Suprapubic skin (tissue), 4 donors: Measurements from ENCODE around the gene OR2L8. TPM values are rescaled to one million over a fixed set of nuclear protein-coding genes. Genes with fewer than 3 reads are reported as not detected.
"Not testable (repeated sequence)": the region's sequence is repeated elsewhere in the genome, so short reads cannot be mapped to it uniquely, and the experiment has no call there.

Experiments used
- DNase-seq, 2 donors: peaks; one replicate each; pipeline ENCODE4 v3.0.0-alpha.2; 2019; ENCODE audit warnings: low spot score in 2 of 2
- H3K27ac ChIP-seq: fragments of 200-600 bp; sonication (generic); one replicate; pipeline ENCODE4 v1.5.1; 2019
- H3K27me3 ChIP-seq: fragments of 200-600 bp; sonication (generic); one replicate; pipeline ENCODE4 v1.5.1; 2019
- H3K36me3 ChIP-seq: fragments of 200-600 bp; sonication (generic); one replicate; pipeline ENCODE4 v1.5.1; 2019
- H3K4me1 ChIP-seq: fragments of 200-600 bp; sonication (generic); one replicate; pipeline ENCODE4 v1.5.1; 2019
- H3K4me3 ChIP-seq: fragments of 200-600 bp; sonication (generic); one replicate; pipeline ENCODE4 v1.5.1; 2019; ENCODE audit warnings: mild to moderate bottlenecking
- H3K9me3 ChIP-seq: fragments of 200-600 bp; sonication (generic); one replicate; pipeline ENCODE4 v1.5.1; 2019
- CTCF ChIP-seq, 2 donors: fragments of 200-600 bp in 1 of 2; fragments of 450-650 bp in 1 of 2; sonication (generic) in 1 of 2; IDR thresholded peaks; one replicate each; pipeline ENCODE4 v1.5.1; 2016 to 2019; ENCODE audit warnings: antibody characterized with exemption in 2 of 2, mild to moderate bottlenecking in 1 of 2, moderate library complexity in 1 of 2
- EP300 ChIP-seq: sonication (generic); formaldehyde crosslinking; IDR thresholded peaks from one replicate; pipeline ENCODE4 v1.6.1; 2017; ENCODE audit warnings: antibody characterized with exemption
- POLR2A ChIP-seq, 2 donors: fragments of 450-650 bp; IDR thresholded peaks; one replicate each; pipeline ENCODE4 v1.6.1; 2017; ENCODE audit warnings: antibody characterized with exemption in 2 of 2, mild to moderate bottlenecking in 2 of 2, moderate library complexity in 2 of 2
- POLR2AphosphoS5 ChIP-seq, 3 donors: sonication (generic); formaldehyde crosslinking; IDR thresholded peaks; one replicate each; pipeline ENCODE4 v1.6.1; 2017; ENCODE audit warnings: antibody characterized with exemption in 3 of 3
- WGBS: methylation state at CpG from one replicate; pipeline ENCODE4 v1.1.5; 2018; 5-methylcytosine and 5-hydroxymethylcytosine counted together
- total RNA-seq, 4 donors: library from RNA; depleted of rRNA; stranded (reverse); fragments of >200 nt; gene quantifications; one replicate each; pipeline ENCODE4 v1.1.0, GENCODE V29; 2016

OR2L8 gene
- total RNA-seq, 4 donors from 2014 or later = 0.97 TPM; not detected in 3

GRCh38 chr1:247924868-247925267 lies 23.8 kb upstream of the OR2L8 start, which contains the start of gene OR2AJ1:
Gene OR2AJ1 (plus strand): TSS chr1:247924889. CDS start chr1:247933769, 8,880 bp downstream.
- no peak for DNase-seq
- H3K27ac ChIP-seq = no peak within 1 kb of the TSS
- 89% methylated on average over 9 of the region's 9 CpGs for WGBS
- H3K4me1 ChIP-seq = no peaks in the 10 kb centered on the region
- no peaks in the 10 kb centered on the region for H3K9me3 ChIP-seq
- H3K36me3 ChIP-seq = no peaks in the 10 kb centered on the region
- no peaks in the 10 kb centered on the region for H3K27me3 ChIP-seq
- TF ChIP-seq EP300 (no peak), CTCF (IDR thresholded peaks at IDR 0.05) (no peak), POLR2A (IDR thresholded peaks at IDR 0.05) (no peak), POLR2AphosphoS5 (IDR thresholded peaks at IDR 0.05) (no peak)
- H3K4me3 ChIP-seq = no peak within 1 kb of the TSS

- WGBS = 96% methylated on average over 8 of the region's 8 CpGs
- no peak for TF ChIP-seq POLR2A (IDR thresholded peaks at IDR 0.05)
- TF ChIP-seq POLR2AphosphoS5 (IDR thresholded peaks at IDR 0.05) = no peak
- TF ChIP-seq EP300 = no peak
- no peak for TF ChIP-seq CTCF (IDR thresholded peaks at IDR 0.05)
- no peaks in the 10 kb centered on the region for H3K4me1 ChIP-seq
These were observed 14.7 kb upstream of the OR2L8 start for GRCh38 chr1:247933989-247934388.

GRCh38 chr1:247935781-247936180 lies 12.9 kb upstream of the OR2L8 start:
- Histone ChIP-seq H3K4me3 (no peak overlapping the region), H3K9me3 (no peaks in the 10 kb centered on the region), H3K27me3 (no peaks in the 10 kb centered on the region), H3K4me1 (no peaks in the 10 kb centered on the region), H3K36me3 (no peaks in the 10 kb centered on the region), H3K27ac (no peak overlapping the region)
- over 99% methylated on average over 9 of the region's 9 CpGs for WGBS
- TF ChIP-seq POLR2A (IDR thresholded peaks at IDR 0.05) (no peak), EP300 (no peak), CTCF (IDR thresholded peaks at IDR 0.05) (no peak), POLR2AphosphoS5 (IDR thresholded peaks at IDR 0.05) (no peak)
- no peak for DNase-seq

More at GRCh38 chr1:247933989-247934388, 14.7 kb upstream of the OR2L8 start:
- Histone ChIP-seq H3K36me3 (no peaks in the 10 kb centered on the region), H3K9me3 (no peaks in the 10 kb centered on the region), H3K27me3 (no peaks in the 10 kb centered on the region), H3K27ac (no peak overlapping the region), H3K4me3 (no peak overlapping the region)
- DNase-seq = no peak

- no peak for TF ChIP-seq CTCF (IDR thresholded peaks at IDR 0.05)
- no peak for TF ChIP-seq EP300
- TF ChIP-seq POLR2AphosphoS5 (IDR thresholded peaks at IDR 0.05) = no peak
- TF ChIP-seq POLR2A (IDR thresholded peaks at IDR 0.05) = no peak
- no peaks in the 10 kb centered on the region for H3K9me3 ChIP-seq
- WGBS = 91% methylated on average over 18 of the region's 18 CpGs
- no peak overlapping the region for H3K27ac ChIP-seq
- no peaks in the 10 kb centered on the region for H3K36me3 ChIP-seq
- H3K4me3 ChIP-seq = no peak overlapping the region
- no peak for DNase-seq
- no peaks in the 10 kb centered on the region for H3K27me3 ChIP-seq
- H3K4me1 ChIP-seq = no peaks in the 10 kb centered on the region
These were observed 12.2 kb upstream of the OR2L8 start for GRCh38 chr1:247936415-247936814.

DNA sequence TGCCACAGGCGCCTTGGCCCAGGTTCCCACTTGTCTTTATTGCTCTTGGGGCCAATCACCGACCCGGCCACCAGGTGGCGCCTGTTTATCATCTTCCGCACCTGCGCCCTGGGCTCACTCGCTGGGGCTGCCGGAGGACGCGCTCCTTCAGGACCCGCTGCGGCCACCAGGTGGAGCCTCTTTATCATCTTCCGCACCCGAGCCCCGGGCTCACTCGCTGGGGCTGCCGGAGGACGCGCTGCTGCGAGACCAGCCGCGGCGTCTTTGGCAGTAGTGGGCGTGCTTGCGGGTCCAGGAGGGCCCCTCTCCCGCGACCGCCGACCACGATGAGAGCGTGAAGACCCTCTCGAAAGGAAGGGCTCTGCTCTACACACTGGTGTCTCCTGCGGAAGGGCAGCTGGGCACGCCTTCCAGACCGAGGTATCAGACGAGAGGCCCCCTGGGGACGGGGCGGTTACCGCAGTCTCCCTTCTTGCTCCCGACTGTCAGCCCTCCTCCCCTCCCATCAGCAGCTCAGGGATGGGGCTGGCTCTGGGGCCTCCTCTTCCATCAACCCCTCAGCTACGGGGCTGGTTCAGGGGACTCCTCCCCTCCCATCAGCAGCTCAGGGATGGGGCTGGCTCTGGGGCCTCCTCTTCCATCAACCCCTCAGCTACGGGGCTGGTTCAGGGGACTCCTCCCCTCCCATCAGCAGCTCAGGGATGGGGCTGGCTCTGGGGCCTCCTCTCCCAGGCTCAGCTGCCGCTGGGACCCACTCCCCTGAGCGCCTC lies 11.5 kb upstream of the OR2L8 start:
- H3K4me1 ChIP-seq, H3K9me3 ChIP-seq, H3K27me3 ChIP-seq, H3K36me3 ChIP-seq, H3K27ac ChIP-seq: not testable (repeated sequence)
- DNase-seq = peak in 1 of 2 donors; percentile 76
- 20% methylated on average over 21 of the region's 44 CpGs for WGBS
- peak overlapping the region; percentile 37 for H3K4me3 ChIP-seq
- TF ChIP-seq CTCF (IDR thresholded peaks at IDR 0.05) = peak in 1 of 2 donors; percentile 41
